Fibroblast of peridontal ligament (primary cell): ENCODE results near the gene ZDHHC14.

ENCODE experiments used
- DNase-seq: peaks from one replicate; pipeline ENCODE4 v3.0.0-alpha.2; 2010; ENCODE audit errors: extremely low read depth

Gene ZDHHC14

GRCh38 chr6:157644043-157644810, 263.2 kb downstream of the ZDHHC14 start:
- DNase-seq: peak; percentile 71

- no peak for DNase-seq
These were observed 264.3 kb downstream of the ZDHHC14 start for GRCh38 chr6:157645201-157645795.

DNA sequence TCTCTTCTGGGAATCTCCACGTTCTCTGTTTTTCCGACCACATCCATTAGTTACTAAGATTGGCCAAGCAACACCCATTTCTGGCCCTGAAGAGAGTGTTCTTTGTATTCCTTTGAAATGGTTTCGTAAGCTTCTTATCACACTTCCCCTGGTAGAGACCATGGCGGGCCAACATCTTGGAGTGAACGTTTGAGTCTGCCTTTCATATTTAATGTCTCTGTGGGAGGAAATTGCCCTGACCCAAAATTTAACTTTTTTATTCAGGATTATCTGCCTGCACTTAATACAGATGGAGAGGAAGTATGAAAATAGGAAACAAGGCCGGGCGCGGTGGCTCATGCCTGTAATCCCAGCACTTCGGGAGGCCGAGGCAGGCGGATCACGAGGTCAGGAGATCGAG, 265.0 kb downstream of the ZDHHC14 start:
- DNase-seq: no peak

GRCh38 chr6:157647261-157647915, 266.4 kb downstream of the ZDHHC14 start:
- DNase-seq: no peak

- DNase-seq: no peak
These were observed 267.6 kb downstream of the ZDHHC14 start for GRCh38 chr6:157648561-157648960.

DNA sequence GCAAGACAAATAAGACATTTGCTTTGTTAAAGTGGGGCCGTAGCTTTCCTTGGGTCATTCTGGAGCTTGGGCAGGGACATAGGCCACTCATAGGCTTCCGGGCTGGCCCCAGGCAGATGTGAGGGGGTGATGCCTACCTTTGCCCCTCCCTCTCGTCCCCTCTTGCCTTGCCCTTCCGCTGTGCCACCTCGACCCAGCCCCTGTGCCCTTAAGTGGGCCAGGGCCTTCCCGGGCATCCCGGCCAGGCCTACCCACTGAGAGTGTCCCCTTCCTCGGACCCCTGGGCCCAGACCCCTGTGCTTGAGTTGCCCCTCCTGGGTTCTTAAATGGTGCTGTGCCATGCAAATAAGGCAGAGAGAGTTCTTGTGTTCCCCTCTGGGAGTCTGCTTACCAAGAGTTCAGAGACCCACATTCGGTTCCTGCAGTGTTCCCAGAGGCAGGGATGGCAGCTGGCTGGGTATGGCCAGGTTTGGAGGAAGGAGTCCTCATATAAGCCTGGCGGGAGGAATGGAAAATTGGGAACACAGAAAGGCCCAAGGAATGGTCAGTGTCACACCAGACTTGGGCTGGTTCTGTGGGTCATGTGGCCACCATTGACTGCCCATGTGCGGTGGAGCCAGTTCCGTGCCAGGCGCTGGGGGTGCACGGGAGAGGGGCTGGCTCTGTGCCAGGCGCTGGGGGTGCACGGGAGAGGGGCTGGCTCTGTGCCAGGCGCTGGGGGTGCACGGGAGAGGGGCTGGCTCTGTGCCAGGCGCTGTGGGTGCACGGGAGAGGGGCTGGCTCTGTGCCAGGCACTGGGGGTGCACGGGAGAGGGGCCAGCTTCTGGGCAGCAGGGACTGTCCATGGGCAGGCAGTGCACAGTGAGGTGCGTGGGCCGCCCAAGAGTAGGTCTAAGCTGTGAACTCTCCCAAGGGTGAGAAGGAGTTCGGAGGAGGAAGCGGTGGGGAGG, 268.6 kb downstream of the ZDHHC14 start:
- no peak for DNase-seq

GRCh38 chr6:157650261-157650640, 269.3 kb downstream of the ZDHHC14 start:
- no peak for DNase-seq

GRCh38 chr6:157650801-157651200, 269.8 kb downstream of the ZDHHC14 start:
- no peak for DNase-seq

GRCh38 chr6:157651731-157652490, 270.9 kb downstream of the ZDHHC14 start:
- DNase-seq: no peak

DNA sequence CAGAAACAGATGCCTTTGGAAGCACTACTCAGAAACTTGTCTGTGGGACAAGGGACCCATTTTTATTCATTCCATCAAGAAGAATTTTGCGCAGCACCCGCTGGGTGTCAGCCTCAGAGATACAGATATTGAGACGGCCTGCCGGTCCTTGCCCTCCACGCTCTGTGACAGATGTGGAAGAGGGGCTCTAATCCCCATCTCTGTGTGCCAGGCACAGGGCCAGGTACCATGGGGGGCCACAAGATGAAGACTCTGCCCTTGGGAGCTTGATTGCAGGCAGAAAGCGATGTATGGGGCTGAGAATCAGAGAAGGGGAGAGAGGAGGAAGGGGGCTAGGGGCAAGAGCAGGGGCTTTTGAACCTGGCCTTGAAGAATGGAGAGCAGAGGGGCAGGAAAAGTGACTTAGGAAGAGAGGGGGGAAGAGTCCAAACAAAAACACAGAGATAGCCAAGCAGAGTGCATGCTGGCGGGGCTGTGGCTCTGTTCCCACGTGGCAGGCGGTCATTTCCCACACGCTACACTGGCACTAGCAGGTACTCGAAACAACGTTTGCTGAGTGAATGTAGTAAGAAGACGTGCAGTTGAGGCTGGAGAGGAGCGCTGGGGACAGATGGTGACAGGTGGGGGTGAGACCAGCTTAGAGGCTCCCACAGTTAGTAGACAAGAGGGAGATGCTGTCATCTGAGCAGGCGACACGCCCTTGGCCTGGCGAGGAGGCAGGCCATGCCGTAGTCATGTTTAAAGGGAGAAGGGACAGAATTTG, 271.8 kb downstream of the ZDHHC14 start:
- no peak for DNase-seq

DNA sequence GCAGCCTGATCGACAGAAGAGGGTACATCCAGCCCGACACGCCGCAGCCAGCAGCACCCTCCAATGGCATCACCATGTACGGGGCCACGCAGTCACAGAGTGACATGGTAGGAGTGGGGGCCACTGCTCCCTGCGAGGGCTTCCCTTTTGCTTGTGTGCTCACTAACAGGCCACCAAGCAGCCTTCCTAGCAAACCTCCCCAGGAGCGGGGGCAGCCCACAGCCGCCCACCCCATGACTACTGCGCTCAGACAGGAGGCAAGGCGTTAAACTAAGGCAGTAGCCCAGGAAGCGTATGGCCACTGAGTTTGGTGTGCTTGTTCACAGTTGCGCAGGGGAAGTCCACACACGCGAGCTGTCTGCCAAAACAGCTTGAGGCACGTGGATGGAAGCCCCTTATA, 272.5 kb downstream of the ZDHHC14 start:
- DNase-seq: no peak

- no peak for DNase-seq
These were observed 274.1 kb downstream of the ZDHHC14 start for GRCh38 chr6:157655139-157655538.

- DNase-seq: peak; percentile 42
These were observed 275.5 kb downstream of the ZDHHC14 start for GRCh38 chr6:157656437-157656997.

GRCh38 chr6:157657754-157658153, 276.8 kb downstream of the ZDHHC14 start:
- DNase-seq: no peak

DNA sequence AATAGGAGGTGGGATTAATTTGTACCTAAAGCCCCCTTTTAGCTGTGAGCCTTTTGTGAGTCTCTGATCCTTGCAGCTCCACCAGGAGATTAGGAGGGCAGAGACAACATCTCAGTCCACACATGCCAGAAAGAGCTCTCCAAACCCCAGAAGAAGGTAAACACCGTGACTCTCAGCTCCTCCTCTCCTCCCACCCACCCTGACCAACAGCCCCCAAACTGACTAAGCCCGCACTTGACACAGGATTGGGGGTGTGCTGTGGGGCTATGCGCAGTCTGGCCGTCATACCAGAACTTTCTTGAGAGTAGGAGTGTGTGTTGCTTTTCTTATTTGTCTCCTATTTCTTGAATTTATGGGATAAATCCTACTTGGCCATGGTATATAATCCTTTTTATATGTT, 277.3 kb downstream of the ZDHHC14 start:
- no peak for DNase-seq

GRCh38 chr6:157659536-157660271, 278.7 kb downstream of the ZDHHC14 start:
- no peak for DNase-seq

DNA sequence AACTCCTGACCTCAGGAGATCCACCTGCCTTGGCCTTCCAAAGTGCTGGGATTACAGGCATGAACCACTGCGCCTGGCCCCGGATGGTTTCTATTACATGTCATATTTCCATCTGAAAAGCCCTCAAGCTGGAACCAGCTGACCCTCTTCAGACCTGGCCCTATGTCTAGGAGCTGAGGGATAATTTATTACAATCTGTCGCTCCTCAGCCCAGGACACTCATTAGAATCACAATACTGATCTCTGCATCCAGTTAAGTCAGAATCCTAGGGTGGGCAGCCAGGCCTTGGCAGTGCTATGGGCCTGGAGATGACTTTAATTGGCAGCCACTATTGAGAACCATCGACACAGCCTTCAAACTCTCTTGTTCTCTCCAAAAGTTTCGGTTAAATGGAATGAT, 279.4 kb downstream of the ZDHHC14 start:
- DNase-seq: no peak

GRCh38 chr6:157661652-157662051, 280.7 kb downstream of the ZDHHC14 start:
- no peak for DNase-seq

DNA sequence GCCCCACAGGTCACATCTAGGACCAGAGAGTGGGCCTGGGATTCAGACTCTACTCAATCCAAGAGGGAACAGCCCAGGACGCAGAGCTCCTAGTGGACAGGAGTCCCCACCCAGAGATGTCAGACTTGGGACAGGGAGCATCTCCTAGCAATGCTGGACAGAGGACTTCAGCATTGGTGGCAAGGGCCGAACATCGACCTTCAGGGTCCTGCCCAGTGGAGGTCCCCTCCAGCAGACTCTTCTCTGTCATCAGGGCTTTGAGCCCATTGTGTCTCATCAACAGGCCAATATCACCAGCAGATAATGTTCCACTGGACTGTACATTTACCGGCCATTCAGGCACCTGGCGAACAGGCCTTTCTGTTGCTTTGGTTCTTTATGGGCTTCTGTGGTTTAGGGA, 282.3 kb downstream of the ZDHHC14 start:
- DNase-seq: no peak
